HepG2 (cell line): ENCODE measurements around the gene FAM200B. TPM values are rescaled to one million over a fixed set of nuclear protein-coding genes. Genes with fewer than 3 reads are reported as not detected.

Source experiments
- ATAC-seq: fragments of 200-7000 bp; cut with Tn5 transposase; 3 replicates; pipeline ENCODE4 v1.9.1; 2020; ENCODE audit warnings: mild to moderate bottlenecking, moderate library complexity
- BruUV-seq: library from RNA; stranded (reverse); fragments of 400-500 nt; replicated peaks from 2 replicates; lab custom pipeline; 2021; lab: Mats Ljungman, UMichigan
- CTCF ChIA-PET: fragments of 300-600 bp; formaldehyde crosslinking; extraction: SDS; loops from one replicate; lab custom pipeline; 2021; ENCODE audit warnings: low total read pairs, inconsistent platforms, low intra/inter-chr PET ratio; lab: Yijun Ruan, JAX
- POLR2A ChIA-PET: fragments of 350-600 bp; sonication (Branson Sonifier 250); formaldehyde crosslinking; loops from one replicate; lab custom pipeline; 2020; ENCODE audit warnings: antibody characterized with exemption, inconsistent platforms; lab: Yijun Ruan, JAX
- DNase-seq: peaks from one replicate; pipeline ENCODE4 v3.0.0-alpha.2; 2015; ENCODE audit warnings: low spot score
- FAIRE-seq: peaks from 3 replicates; lab custom pipeline; 2011; peaks lifted over from hg19 to GRCh38; lab: Jason Lieb, UNC
- H2AFZ ChIP-seq: one replicate; pipeline ENCODE4 v1.6.1; 2011; ENCODE audit warnings: low read length, inconsistent platforms
- H3K27ac ChIP-seq: fragments of 300-600 bp; 3 replicates; pipeline ENCODE4 v1.8.0; 2011; ENCODE audit warnings: mixed run types, mild to moderate bottlenecking, mixed read lengths, low read length, inconsistent platforms; ENCODE audit not compliant: insufficient read depth; ENCODE audit errors: extremely low read length
- H3K27me3 ChIP-seq, 2 experiments: fragments of 200-600 bp in 1 of 2; 2 replicates in 1 of 2; 3 replicates in 1 of 2; pipeline versions ENCODE4 v1.6.0 to v1.8.0; 2011; ENCODE audit warnings: low read length in 2 of 2, mild to moderate bottlenecking in 2 of 2, moderate library complexity in 2 of 2, inconsistent platforms in 1 of 2; ENCODE audit not compliant: insufficient read depth in 2 of 2, control insufficient read depth in 1 of 2
- H3K36me3 ChIP-seq, 2 experiments: fragments of 200-600 bp in 1 of 2; replicated peaks in 1 of 2; 2 replicates in 1 of 2; 3 replicates in 1 of 2; pipeline versions ENCODE4 v1.5.1 to v1.8.0; 2011; ENCODE audit warnings: low read length in 2 of 2, inconsistent platforms in 1 of 2; ENCODE audit not compliant: insufficient read depth in 2 of 2, control insufficient read depth in 1 of 2
- H3K4me1 ChIP-seq: 2 replicates; pipeline ENCODE4 v1.5.1; 2012; ENCODE audit warnings: low read length, inconsistent platforms; ENCODE audit not compliant: insufficient read depth
- H3K4me2 ChIP-seq: 2 replicates; pipeline ENCODE4 v1.6.0; 2011; ENCODE audit warnings: low read depth, low read length, inconsistent platforms
- H3K4me3 ChIP-seq, 3 experiments: fragments of 200-600 bp in 1 of 3; sonication (generic), shearing (Covaris generic) in 1 of 3; replicated peaks in 1 of 3; 2 replicates each; pipeline ENCODE4 v1.5.1; 2011 to 2016; ENCODE audit warnings: low read length in 3 of 3, inconsistent platforms in 2 of 3, low read depth in 2 of 3, mild to moderate bottlenecking in 2 of 3, control low read depth in 1 of 3, mixed read lengths in 1 of 3; ENCODE audit not compliant: insufficient read depth in 1 of 3
- H3K79me2 ChIP-seq: one replicate; pipeline ENCODE4 v1.6.1; 2011; ENCODE audit warnings: low read length, inconsistent platforms; ENCODE audit not compliant: insufficient read depth
- H3K9ac ChIP-seq: 2 replicates; pipeline ENCODE4 v1.6.0; 2011; ENCODE audit warnings: mild to moderate bottlenecking, low read depth, low read length, inconsistent platforms; ENCODE audit not compliant: insufficient read depth
- H3K9me3 ChIP-seq: 2 replicates; pipeline ENCODE4 v1.5.1; 2012; ENCODE audit warnings: mild to moderate bottlenecking, low read length
- H4K20me1 ChIP-seq: 2 replicates; pipeline ENCODE4 v1.6.0; 2011; ENCODE audit warnings: inconsistent platforms, mild to moderate bottlenecking, low read length, moderate library complexity; ENCODE audit not compliant: insufficient read depth
- ATF7-NPFF ChIP-seq: sonication (generic); formaldehyde crosslinking; IDR thresholded peaks from 2 replicates; pipeline ENCODE4 v1.8.1; 2023; ENCODE audit warnings: mild to moderate bottlenecking, low read depth, missing genetic modification reagents, moderate library complexity
- CBX2 ChIP-seq, 2 experiments: fragments of 200-600 bp in 1 of 2; sonication (generic); formaldehyde crosslinking in 1 of 2; IDR thresholded peaks; 2 replicates each; pipeline versions ENCODE4 v1.7.0 to v1.8.1; 2018 to 2022; ENCODE audit warnings: low read depth in 2 of 2, low read length in 1 of 2, mild to moderate bottlenecking in 1 of 2, missing genetic modification reagents in 1 of 2
- HCFC1 ChIP-seq: fragments of 150-350 bp; IDR thresholded peaks from 2 replicates; pipeline ENCODE4 v1.6.1; 2014; ENCODE audit warnings: low read depth, low read length
- HOXA7 ChIP-seq: sonication (generic); formaldehyde crosslinking; IDR thresholded peaks from 2 replicates; pipeline ENCODE4 v1.8.1; 2022; ENCODE audit warnings: mild to moderate bottlenecking, missing genetic modification reagents, moderate library complexity
- KAT7 ChIP-seq: IDR thresholded peaks from 2 replicates; pipeline ENCODE4 v1.6.1; 2018; ENCODE audit warnings: borderline replicate concordance, missing compliant biosample characterization
- MBD4 ChIP-seq: IDR thresholded peaks from 2 replicates; pipeline ENCODE4 v1.6.1; 2012; ENCODE audit warnings: low read length, inconsistent platforms, borderline replicate concordance
- RXRA ChIP-seq: sonication (generic); formaldehyde crosslinking; IDR thresholded peaks from 2 replicates; pipeline ENCODE4 v1.5.1; 2020; ENCODE audit warnings: missing genetic modification reagents
- SALL2 ChIP-seq: sonication (generic); formaldehyde crosslinking; IDR thresholded peaks from 2 replicates; pipeline ENCODE4 v1.8.1; 2023; ENCODE audit warnings: mild to moderate bottlenecking, missing genetic modification reagents, inconsistent platforms
- SSRP1 ChIP-seq: IDR thresholded peaks from 2 replicates; pipeline ENCODE4 v1.6.1; 2016; ENCODE audit warnings: control low read depth
- ZFX ChIP-seq: sonication (generic); formaldehyde crosslinking; IDR thresholded peaks from 2 replicates; pipeline ENCODE4 v1.4.0; 2020; ENCODE audit warnings: mild to moderate bottlenecking, low read depth, missing genetic modification reagents, moderate library complexity
- ZNF235 ChIP-seq: sonication (generic); formaldehyde crosslinking; IDR thresholded peaks from 2 replicates; pipeline ENCODE4 v1.8.1; 2023; ENCODE audit warnings: mild to moderate bottlenecking, missing genetic modification reagents, borderline replicate concordance
- ZNF33B ChIP-seq: sonication (generic); formaldehyde crosslinking; IDR thresholded peaks from 2 replicates; pipeline ENCODE4 v1.5.1; 2020; ENCODE audit warnings: mild to moderate bottlenecking, missing genetic modification reagents
- ZNF558 ChIP-seq: sonication (generic); formaldehyde crosslinking; IDR thresholded peaks from 2 replicates; pipeline ENCODE4 v1.9.0; 2022; ENCODE audit warnings: mild to moderate bottlenecking, missing genetic modification reagents, borderline replicate concordance
- ZNF644 ChIP-seq: IDR thresholded peaks from 2 replicates; pipeline ENCODE4 v1.6.1; 2016; ENCODE audit warnings: low read depth
- ZNF790 ChIP-seq: sonication (generic); formaldehyde crosslinking; IDR thresholded peaks from 2 replicates; pipeline ENCODE4 v1.8.0; 2022; ENCODE audit warnings: missing genetic modification reagents, mild to moderate bottlenecking, borderline replicate concordance
- WGBS: methylation state at CpG from one replicate; pipeline ENCODE4 v1.1.6; 2017; ENCODE audit warnings: low lambda C conversion rate; 5-methylcytosine and 5-hydroxymethylcytosine counted together
- in situ Hi-C: cut with HindIII; loops from 2 replicates; pipeline ENCODE4 v1.10.0; 2017; ENCODE audit warnings: low pct_unique_long_range_greater_than_20kb; ENCODE audit not compliant: extremely low pct_ligation_motif_present
- intact Hi-C: fragments of 100-400 bp; cut with micrococcal nuclease; formaldehyde crosslinking; loops from one replicate; pipeline ENCODE4 v1.10.0; 2022; ENCODE audit not compliant: unreplicated experiment
- polyA plus RNA-seq, 8 experiments: library from polyadenylated mRNA; depleted of rRNA in 3 of 8; stranded (reverse) in 7 of 8; unstranded in 1 of 8; fragments of >200 nt; fragmentation: Illumina TruSeq in 4 of 8; extraction: Trizol in 4 of 8; gene quantifications; 2 replicates each; pipeline versions ENCODE4 v1.2.1 to v1.2.3, GENCODE V29; 2011 to 2016; ENCODE audit warnings: low read depth in 4 of 8, missing spikeins in 1 of 8, mixed read lengths in 1 of 8; ENCODE audit not compliant: insufficient read depth in 1 of 8
- total RNA-seq, 5 experiments: library from RNA; depleted of rRNA; stranded (reverse); fragments of >200 nt; fragmentation: Illumina TruSeq; extraction: Trizol; gene quantifications; 2 replicates each; pipeline ENCODE4 v1.2.3, GENCODE V29; 2016; ENCODE audit warnings: low read depth in 1 of 5
- TF ChIP-seq, protein P1 (sequence below): sonication (generic); formaldehyde crosslinking; IDR thresholded peaks from 2 replicates; pipeline ENCODE4 v1.9.0; 2021; ENCODE audit warnings: missing genetic modification reagents, mild to moderate bottlenecking, borderline replicate concordance
- TF ChIP-seq, protein P2 (sequence below): sonication (generic); formaldehyde crosslinking; IDR thresholded peaks from 2 replicates; pipeline ENCODE4 v1.8.0; 2022; ENCODE audit warnings: mild to moderate bottlenecking, missing genetic modification reagents; ENCODE audit not compliant: insufficient replicate concordance

FAM200B gene
- total and polyA plus RNA-seq, 2 of the 13 experiments (the other 11 are each of a cell fraction or from before 2014, with no cell fraction given) = 25.6 to 41.8 TPM

DNA sequence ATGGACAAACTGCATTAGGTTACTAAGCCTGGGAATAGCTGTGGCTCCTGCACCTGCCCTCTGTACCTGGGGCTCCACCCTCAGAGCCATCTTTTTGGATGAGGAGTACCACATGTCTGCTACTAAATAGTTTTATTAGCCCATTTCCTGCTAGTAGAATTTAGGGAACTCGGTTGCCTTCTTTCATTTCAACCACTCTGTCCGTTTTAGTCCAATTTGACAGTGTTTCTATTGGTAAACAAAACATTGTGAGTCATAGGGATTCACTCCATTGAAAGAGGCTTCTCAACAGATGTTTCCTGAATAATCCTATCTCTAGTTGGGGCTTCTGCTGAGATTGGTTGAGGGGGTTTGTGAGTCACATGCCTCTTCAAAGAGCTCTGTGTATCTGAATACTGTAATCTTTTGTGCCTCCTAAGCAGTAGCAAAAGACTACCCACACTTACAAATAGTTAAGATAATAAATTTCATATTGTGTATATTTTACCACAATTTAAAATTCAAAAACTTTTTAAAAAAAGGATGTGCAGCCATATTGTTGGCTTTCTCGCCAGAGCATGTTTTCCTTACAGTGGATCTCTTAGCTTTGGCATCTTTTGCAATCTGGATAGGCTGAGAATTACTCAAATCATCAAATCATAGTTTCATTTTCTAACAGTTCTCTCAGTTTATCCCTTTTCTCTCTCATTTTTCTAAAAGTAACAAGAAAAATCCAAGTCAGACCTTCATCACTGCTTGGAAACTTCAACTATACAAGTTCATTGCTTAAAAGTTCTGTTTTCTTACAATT, 9.9 kb downstream of the FAM200B start (continued):
- TF ChIP-seq, protein P1, sequence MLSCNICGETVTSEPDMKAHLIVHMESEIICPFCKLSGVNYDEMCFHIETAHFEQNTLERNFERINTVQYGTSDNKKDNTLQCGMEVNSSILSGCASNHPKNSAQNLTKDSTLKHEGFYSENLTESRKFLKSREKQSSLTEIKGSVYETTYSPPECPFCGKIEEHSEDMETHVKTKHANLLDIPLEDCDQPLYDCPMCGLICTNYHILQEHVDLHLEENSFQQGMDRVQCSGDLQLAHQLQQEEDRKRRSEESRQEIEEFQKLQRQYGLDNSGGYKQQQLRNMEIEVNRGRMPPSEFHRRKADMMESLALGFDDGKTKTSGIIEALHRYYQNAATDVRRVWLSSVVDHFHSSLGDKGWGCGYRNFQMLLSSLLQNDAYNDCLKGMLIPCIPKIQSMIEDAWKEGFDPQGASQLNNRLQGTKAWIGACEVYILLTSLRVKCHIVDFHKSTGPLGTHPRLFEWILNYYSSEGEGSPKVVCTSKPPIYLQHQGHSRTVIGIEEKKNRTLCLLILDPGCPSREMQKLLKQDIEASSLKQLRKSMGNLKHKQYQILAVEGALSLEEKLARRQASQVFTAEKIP (CRISPR knock-in tag) = no peak
- TF ChIP-seq ZNF644 (CRISPR knock-in tag) (no peak), CBX2 (IDR thresholded peaks at IDR 0.05; ENCODE audit: low read depth, low read length) (no peak), CBX2 (CRISPR knock-in tag; IDR thresholded peaks at IDR 0.05; ENCODE audit: low read depth) (no peak), ATF7-NPFF (no peak), KAT7 (no peak), HOXA7 (CRISPR knock-in tag) (no peak), RXRA (CRISPR knock-in tag) (no peak), SALL2 (CRISPR knock-in tag) (no peak), SSRP1 (CRISPR knock-in tag) (no peak)
- TF ChIP-seq, all 625 proteins: peak for 0

- CTCF ChIA-PET = no interaction called here
- H3K9me3 ChIP-seq = no peaks in the 10 kb centered on the region
- POLR2A ChIA-PET = no interaction called here
- H3K36me3 ChIP-seq = no peaks in the 10 kb centered on the region
- H2AFZ ChIP-seq = no peak overlapping the region
- no peak overlapping the region for H3K27ac ChIP-seq
- FAIRE-seq (no peak), ATAC-seq (no peak), DNase-seq (no peak)
- H3K27me3 ChIP-seq = no peaks in the 10 kb centered on the region
- no peaks in the 10 kb centered on the region for H3K79me2 ChIP-seq
- in situ Hi-C loops (no loop called here), intact Hi-C loops (no loop called here)
- BruUV-seq = no TSS peak
- no peak overlapping the region for H3K4me2 ChIP-seq
- H4K20me1 ChIP-seq = no peaks in the 10 kb centered on the region
- no peak overlapping the region for H3K4me3 ChIP-seq
- H3K9ac ChIP-seq = no peak overlapping the region
- no peaks in the 10 kb centered on the region for H3K4me1 ChIP-seq
- 69% methylated on average over 2 of the region's 2 CpGs for WGBS
- TF ChIP-seq, protein P2, sequence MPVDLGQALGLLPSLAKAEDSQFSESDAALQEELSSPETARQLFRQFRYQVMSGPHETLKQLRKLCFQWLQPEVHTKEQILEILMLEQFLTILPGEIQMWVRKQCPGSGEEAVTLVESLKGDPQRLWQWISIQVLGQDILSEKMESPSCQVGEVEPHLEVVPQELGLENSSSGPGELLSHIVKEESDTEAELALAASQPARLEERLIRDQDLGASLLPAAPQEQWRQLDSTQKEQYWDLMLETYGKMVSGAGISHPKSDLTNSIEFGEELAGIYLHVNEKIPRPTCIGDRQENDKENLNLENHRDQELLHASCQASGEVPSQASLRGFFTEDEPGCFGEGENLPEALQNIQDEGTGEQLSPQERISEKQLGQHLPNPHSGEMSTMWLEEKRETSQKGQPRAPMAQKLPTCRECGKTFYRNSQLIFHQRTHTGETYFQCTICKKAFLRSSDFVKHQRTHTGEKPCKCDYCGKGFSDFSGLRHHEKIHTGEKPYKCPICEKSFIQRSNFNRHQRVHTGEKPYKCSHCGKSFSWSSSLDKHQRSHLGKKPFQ (CRISPR knock-in tag) = no peak
- no peak for TF ChIP-seq ZNF558 (CRISPR knock-in tag)
- TF ChIP-seq ZNF33B (CRISPR knock-in tag) = no peak
- no peak for TF ChIP-seq MBD4
- no peak for TF ChIP-seq HCFC1
- TF ChIP-seq ZFX (CRISPR knock-in tag) = no peak
- no peak for TF ChIP-seq ZNF790 (CRISPR knock-in tag)
- TF ChIP-seq ZNF235 (CRISPR knock-in tag) = no peak
These were observed 11.0 kb downstream of the FAM200B start for GRCh38 chr4:15692602-15693001.
